ENCODE results near the gene PLA2G4A.

Gene PLA2G4A

DNA sequence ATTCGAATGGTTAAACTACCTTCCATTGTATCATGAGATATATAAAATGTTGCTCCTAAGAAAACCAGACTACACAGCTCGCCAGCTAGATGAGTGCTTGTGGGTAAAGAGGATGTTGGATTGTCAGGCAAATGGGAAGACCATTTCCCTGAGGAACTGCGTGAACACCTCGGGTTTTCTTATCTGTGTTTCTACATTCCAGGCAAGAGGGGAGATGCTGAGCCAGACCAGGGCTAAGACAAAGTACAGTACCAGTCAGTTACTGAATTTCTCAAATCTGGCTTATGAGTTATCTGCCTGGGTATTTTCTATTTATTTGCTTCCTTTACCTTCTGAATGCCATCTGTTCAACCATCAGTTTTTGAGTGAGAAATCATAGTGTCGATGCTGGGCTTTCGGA, 170.8 kb downstream of the PLA2G4A start:
- Histone ChIP-seq H3K36me3 (ENCODE audit: insufficient read depth, low read length) (no peaks in the 10 kb centered on the region), H3K9ac (ENCODE audit: insufficient read length) (no peak overlapping the region), H3K4me3 (no peak overlapping the region), H3K27ac (no peak overlapping the region), H3K9me3 (ENCODE audit: low read depth, low read length) (no peaks in the 10 kb centered on the region)
- TF ChIP-seq FOXP2 (optimal IDR thresholded peaks at IDR 0.05; ENCODE audit: control extremely low read depth, extremely low read length, insufficient read depth), result no peak
- TF ChIP-seq POLR2AphosphoS5 (IDR thresholded peaks at IDR 0.05; ENCODE audit: borderline replicate concordance, low read depth, low read length), result no peak
- no peak for TF ChIP-seq EZH2 (IDR thresholded peaks at IDR 0.05)
- DNase-seq (ENCODE audit: low read depth, low spot score), result no peak

DNA sequence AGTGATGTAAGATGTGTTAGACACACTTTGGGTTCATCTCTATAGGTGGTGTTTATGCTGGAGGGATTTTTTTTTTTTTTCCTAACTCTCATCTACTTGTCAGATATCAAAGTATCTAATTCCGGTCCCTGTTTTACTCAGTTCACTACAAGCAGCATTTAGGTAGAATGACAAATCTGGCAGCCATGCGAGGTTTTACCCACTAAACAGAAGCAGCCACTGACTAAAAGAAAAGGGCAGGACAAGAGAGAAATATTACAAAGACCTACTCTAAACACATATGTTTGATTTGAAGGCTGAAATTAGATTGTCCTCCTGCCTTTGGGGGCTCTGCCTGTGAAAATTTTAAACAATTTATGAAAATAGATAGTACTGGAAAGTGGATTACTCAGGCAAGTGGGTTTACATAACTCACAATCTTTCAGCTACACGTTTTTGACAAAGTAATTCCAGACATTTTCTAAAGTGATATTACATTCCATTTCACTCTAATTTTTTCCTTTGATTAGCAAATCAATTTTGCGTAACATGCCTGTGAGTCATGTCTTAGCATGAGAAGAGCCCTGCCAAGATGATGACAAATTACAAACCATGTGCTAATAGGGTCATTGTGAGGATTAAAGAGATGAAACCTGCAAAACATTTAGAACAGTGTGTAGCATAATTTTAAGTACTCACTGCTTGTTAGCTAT, 172.6 kb downstream of the PLA2G4A start:
- TF ChIP-seq EZH2 (IDR thresholded peaks at IDR 0.05), result no peak
- TF ChIP-seq FOXP2 (optimal IDR thresholded peaks at IDR 0.05; ENCODE audit: control extremely low read depth, extremely low read length, insufficient read depth), result no peak
- TF ChIP-seq POLR2AphosphoS5 (IDR thresholded peaks at IDR 0.05; ENCODE audit: borderline replicate concordance, low read depth, low read length), result no peak
- Histone ChIP-seq H3K36me3 (ENCODE audit: insufficient read depth, low read length) (no peaks in the 10 kb centered on the region), H3K4me3 (no peak overlapping the region), H3K27ac (no peak overlapping the region), H3K9me3 (ENCODE audit: low read depth, low read length) (no peaks in the 10 kb centered on the region), H3K9ac (ENCODE audit: insufficient read length) (no peak overlapping the region)
- no peak for DNase-seq (ENCODE audit: low read depth, low spot score)

DNA sequence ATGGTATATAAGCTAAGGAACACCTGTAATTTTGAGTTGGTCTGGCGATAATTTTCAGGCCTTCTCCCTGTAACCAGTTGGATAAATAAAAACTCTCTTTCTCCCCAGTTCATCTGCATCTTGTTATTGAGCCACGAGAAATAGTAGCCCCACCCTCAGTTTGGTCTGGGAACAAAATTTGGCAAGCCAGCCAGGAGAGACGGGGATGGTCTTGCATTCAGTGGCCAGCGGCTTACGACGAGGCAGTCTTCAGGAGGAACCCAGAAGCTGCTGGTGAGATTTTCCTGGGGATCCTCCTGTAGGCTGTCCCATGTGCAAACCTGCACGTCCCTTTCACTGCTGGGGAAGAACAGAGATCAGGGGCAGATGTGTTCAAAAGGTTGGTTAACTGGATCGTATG, 174.6 kb downstream of the PLA2G4A start:
- H3K27ac ChIP-seq, result no peak overlapping the region
- no peaks in the 10 kb centered on the region; the same call in 1 of the 2 replicates for H3K9me3 ChIP-seq (ENCODE audit: low read depth, low read length)
- DNase-seq (ENCODE audit: low read depth, low spot score), result no peak
- no peak overlapping the region for H3K9ac ChIP-seq (ENCODE audit: insufficient read length)
- no peak overlapping the region for H3K4me3 ChIP-seq
- TF ChIP-seq POLR2AphosphoS5 (IDR thresholded peaks at IDR 0.05; ENCODE audit: borderline replicate concordance, low read depth, low read length) (no peak), EZH2 (IDR thresholded peaks at IDR 0.05) (no peak), FOXP2 (optimal IDR thresholded peaks at IDR 0.05; ENCODE audit: control extremely low read depth, extremely low read length, insufficient read depth) (no peak)
- no peaks in the 10 kb centered on the region for H3K36me3 ChIP-seq (ENCODE audit: insufficient read depth, low read length)

DNA sequence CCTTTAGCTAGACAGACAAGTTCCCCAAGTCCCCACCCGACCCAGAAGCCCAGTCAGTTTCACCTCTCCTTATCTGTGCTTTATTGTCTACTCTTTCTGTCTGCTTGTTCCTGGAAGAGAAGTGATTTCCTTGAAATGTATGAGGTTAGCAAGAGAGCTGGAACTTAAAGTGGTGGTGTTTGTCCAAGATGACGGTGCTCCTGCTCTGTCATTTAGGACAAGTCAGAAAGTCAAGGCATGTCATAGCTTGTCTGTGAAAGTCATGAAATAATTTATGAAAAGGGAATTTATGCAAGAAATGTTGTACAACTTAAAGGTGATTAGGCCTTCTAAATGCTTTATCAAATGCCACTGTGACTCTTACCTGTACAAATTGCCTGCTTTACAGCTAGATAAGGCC, 178.1 kb downstream of the PLA2G4A start:
- no peaks in the 10 kb centered on the region; the same call in 1 of the 2 replicates for H3K9me3 ChIP-seq (ENCODE audit: low read depth, low read length)
- no peak overlapping the region for H3K4me3 ChIP-seq
- DNase-seq (ENCODE audit: low read depth, low spot score), result no peak
- no peak overlapping the region for H3K9ac ChIP-seq (ENCODE audit: insufficient read length)
- no peak for TF ChIP-seq FOXP2 (optimal IDR thresholded peaks at IDR 0.05; ENCODE audit: control extremely low read depth, extremely low read length, insufficient read depth)
- no peak for TF ChIP-seq EZH2 (IDR thresholded peaks at IDR 0.05)
- no peak for TF ChIP-seq POLR2AphosphoS5 (IDR thresholded peaks at IDR 0.05; ENCODE audit: borderline replicate concordance, low read depth, low read length)
- no peaks in the 10 kb centered on the region for H3K36me3 ChIP-seq (ENCODE audit: insufficient read depth, low read length)
- no peak overlapping the region for H3K27ac ChIP-seq

DNA sequence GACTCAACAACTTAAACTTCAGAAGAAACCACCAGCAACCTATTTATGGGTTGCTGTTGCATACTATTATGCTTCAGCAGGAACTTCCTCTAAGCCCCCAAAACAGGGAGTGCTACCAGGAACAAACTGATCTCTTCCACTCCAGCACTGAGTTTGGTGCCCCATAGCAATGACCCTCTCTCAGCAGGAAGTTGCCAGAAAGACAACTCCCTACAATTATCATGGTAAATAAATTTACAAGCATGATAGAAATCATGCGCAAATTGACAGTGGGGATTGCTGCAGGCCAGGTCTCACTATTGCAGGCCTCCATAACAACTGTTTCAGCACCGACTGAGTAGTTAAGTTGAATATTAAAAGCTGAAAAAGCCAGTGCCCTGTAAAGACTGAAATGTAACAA, 180.6 kb downstream of the PLA2G4A start:
- Histone ChIP-seq H3K4me3 (no peak overlapping the region), H3K36me3 (ENCODE audit: insufficient read depth, low read length) (no peaks in the 10 kb centered on the region), H3K9me3 (ENCODE audit: low read depth, low read length) (no peaks in the 10 kb centered on the region; the same call in 1 of the 2 replicates), H3K9ac (ENCODE audit: insufficient read length) (no peak overlapping the region), H3K27ac (no peak overlapping the region)
- TF ChIP-seq EZH2 (IDR thresholded peaks at IDR 0.05) (no peak), POLR2AphosphoS5 (IDR thresholded peaks at IDR 0.05; ENCODE audit: borderline replicate concordance, low read depth, low read length) (no peak), FOXP2 (optimal IDR thresholded peaks at IDR 0.05; ENCODE audit: control extremely low read depth, extremely low read length, insufficient read depth) (no peak)
- no peak for DNase-seq (ENCODE audit: low read depth, low spot score)

DNA sequence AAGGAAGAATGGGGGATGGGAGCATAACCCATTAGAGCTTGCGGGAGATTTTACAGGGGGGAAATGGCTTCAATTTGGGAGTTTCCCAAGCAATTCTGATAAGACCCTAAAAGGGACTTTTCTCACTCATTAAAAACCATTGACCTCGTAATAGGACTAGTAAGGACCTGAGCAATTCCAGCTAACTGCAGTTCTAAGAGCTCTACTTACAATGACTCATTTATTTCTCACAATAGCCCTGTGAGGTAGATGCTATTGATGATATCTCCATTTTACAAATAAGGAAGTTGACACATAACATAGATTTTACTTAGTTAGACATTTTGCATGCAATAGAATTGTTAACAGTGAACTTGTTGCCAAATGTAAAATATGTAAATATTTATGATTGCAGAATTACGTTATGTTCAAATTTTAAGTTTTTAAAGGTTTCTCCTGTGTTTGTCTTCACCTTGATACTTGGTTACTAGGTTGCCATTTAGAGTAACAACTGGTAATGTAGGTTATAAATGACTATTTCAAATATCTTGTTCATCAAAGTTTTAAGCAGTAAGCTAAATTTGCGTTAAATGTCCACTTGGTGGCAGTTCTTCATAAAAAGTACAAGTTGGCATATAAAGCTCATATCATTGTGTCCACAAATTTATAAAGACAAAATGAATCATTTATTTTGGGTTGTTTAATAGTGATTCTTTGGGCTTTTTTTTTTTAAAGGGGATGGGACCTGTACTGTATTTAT, 182.0 kb downstream of the PLA2G4A start:
- no peaks in the 10 kb centered on the region; the same call in 1 of the 2 replicates for H3K9me3 ChIP-seq (ENCODE audit: low read depth, low read length)
- no peak overlapping the region for H3K4me3 ChIP-seq
- H3K27ac ChIP-seq, result no peak overlapping the region
- no peak for DNase-seq (ENCODE audit: low read depth, low spot score)
- no peaks in the 10 kb centered on the region for H3K36me3 ChIP-seq (ENCODE audit: insufficient read depth, low read length)
- TF ChIP-seq EZH2 (IDR thresholded peaks at IDR 0.05), result no peak
- TF ChIP-seq FOXP2 (optimal IDR thresholded peaks at IDR 0.05; ENCODE audit: control extremely low read depth, extremely low read length, insufficient read depth), result no peak
- TF ChIP-seq POLR2AphosphoS5 (IDR thresholded peaks at IDR 0.05; ENCODE audit: borderline replicate concordance, low read depth, low read length), result no peak
- H3K9ac ChIP-seq (ENCODE audit: insufficient read length), result no peak overlapping the region

DNA sequence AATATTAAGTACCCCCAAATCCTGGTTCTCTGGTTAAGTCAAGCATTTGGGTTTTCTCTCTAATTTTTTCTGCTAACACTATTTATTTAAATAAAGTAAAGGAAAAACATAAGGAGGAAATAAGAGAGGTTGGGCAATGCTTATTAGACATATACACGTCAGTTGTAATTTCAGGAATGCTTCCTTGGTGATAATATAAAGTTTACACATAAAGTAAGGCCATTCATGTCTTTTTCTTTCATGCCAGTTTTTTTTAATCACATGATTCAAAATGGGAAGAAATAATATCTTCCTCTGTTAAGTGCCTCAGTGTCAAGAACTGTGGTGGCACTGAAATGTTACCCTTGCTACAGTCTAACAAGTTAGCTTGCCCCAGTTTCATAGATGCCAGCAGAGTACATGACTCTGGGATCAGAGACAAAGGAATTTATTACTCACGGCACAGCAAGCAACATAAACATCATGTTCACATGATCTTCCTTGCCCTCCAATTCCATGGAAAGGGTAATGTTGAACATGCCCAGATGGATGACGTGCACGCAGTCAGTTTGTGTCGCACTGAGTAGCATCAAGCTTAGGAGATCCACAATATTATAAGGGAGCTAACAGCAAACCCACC, 184.9 kb downstream of the PLA2G4A start:
- H3K9ac ChIP-seq (ENCODE audit: insufficient read length), result no peak overlapping the region
- TF ChIP-seq EZH2 (IDR thresholded peaks at IDR 0.05) (no peak), POLR2AphosphoS5 (IDR thresholded peaks at IDR 0.05; ENCODE audit: borderline replicate concordance, low read depth, low read length) (no peak), FOXP2 (optimal IDR thresholded peaks at IDR 0.05; ENCODE audit: control extremely low read depth, extremely low read length, insufficient read depth) (no peak)
- H3K36me3 ChIP-seq (ENCODE audit: insufficient read depth, low read length), result no peaks in the 10 kb centered on the region
- H3K27ac ChIP-seq, result no peak overlapping the region
- no peaks in the 10 kb centered on the region for H3K9me3 ChIP-seq (ENCODE audit: low read depth, low read length)
- no peak overlapping the region for H3K4me3 ChIP-seq
- no peak for DNase-seq (ENCODE audit: low read depth, low spot score)

DNA sequence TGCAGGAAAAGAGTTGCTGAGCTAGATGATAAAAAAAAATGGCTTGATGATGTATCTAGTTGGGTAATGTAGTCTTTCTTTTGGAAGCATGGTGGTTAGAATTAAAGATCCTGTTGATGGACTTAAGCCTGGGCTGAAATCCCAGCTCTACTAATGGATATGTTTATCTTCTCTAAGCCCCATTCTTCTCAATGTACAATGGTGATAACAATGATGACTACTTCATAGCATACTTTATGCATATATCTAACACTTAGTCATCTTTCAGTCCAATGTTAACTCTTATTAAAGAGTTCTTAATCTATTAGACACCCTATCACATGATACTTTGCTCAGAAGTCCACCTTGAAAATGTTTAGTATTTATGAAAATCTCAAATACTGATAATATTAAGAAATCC, 189.5 kb downstream of the PLA2G4A start:
- Histone ChIP-seq H3K9ac (ENCODE audit: insufficient read length) (no peak overlapping the region), H3K36me3 (ENCODE audit: insufficient read depth, low read length) (no peaks in the 10 kb centered on the region), H3K9me3 (ENCODE audit: low read depth, low read length) (no peaks in the 10 kb centered on the region), H3K4me3 (no peak overlapping the region), H3K27ac (no peak overlapping the region)
- DNase-seq (ENCODE audit: low read depth, low spot score), result no peak
- TF ChIP-seq POLR2AphosphoS5 (IDR thresholded peaks at IDR 0.05; ENCODE audit: borderline replicate concordance, low read depth, low read length), result no peak
- TF ChIP-seq FOXP2 (optimal IDR thresholded peaks at IDR 0.05; ENCODE audit: control extremely low read depth, extremely low read length, insufficient read depth), result no peak
- TF ChIP-seq EZH2 (IDR thresholded peaks at IDR 0.05), result no peak

All from SK-N-MC (cell line).